OCI-LY7 (cell line): ENCODE results near the gene ID2.

ENCODE experiments used
- EZH2phosphoT487 ChIP-seq: fragments of 200-600 bp; sonication (generic); IDR thresholded peaks from 2 replicates; pipeline ENCODE4 v1.6.1; 2018; ENCODE audit warnings: low read depth, borderline replicate concordance, mild to moderate bottlenecking, mixed run types, antibody characterized with exemption, low read length, moderate library complexity, mixed read lengths
- TF ChIP-seq, protein P1 (sequence below): fragments of 200-600 bp; sonication (generic); conservative IDR thresholded peaks from 2 replicates; pipeline ENCODE4 v1.5.1; 2014; ENCODE audit warnings: mild to moderate bottlenecking, antibody characterized with exemption, low read length, moderate library complexity, mixed read lengths

DNA sequence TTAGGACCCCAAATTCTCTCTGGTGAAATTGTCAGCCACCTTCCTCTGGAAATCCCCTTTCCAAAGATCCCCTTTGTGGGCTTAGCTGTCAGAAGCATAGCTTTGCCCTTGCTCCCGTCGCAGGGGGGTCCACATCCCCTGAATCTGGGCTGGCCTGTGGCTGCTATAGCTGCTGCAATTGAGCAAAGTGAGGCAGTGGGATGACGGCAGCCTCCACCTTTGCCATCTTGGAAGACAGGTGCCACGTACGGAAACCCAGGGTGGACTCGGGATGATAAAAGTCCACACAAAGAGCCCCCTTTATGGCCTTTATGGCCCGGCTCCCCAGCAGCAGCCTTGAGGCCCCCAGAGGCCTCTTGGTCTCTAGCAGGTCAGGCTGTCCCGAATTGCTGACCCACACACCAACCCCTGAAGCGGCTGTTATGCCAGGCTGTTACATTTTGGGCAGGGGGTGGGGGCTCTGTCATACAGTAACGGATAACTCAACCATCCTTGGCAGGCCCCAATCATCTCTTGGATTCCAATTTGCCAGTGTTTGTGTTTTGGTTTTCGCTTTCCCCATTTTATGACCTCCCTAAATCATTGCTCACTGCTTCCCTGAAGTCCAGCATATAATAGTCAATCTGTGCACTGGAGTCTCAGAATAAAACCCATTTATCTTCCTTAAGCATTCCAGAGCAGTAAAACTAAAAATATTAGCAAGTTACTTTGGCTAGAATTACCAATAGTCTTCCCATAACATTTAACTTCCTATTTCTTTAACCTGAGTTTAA is 33.2 kb upstream of the ID2 start:
- TF ChIP-seq, protein P1, sequence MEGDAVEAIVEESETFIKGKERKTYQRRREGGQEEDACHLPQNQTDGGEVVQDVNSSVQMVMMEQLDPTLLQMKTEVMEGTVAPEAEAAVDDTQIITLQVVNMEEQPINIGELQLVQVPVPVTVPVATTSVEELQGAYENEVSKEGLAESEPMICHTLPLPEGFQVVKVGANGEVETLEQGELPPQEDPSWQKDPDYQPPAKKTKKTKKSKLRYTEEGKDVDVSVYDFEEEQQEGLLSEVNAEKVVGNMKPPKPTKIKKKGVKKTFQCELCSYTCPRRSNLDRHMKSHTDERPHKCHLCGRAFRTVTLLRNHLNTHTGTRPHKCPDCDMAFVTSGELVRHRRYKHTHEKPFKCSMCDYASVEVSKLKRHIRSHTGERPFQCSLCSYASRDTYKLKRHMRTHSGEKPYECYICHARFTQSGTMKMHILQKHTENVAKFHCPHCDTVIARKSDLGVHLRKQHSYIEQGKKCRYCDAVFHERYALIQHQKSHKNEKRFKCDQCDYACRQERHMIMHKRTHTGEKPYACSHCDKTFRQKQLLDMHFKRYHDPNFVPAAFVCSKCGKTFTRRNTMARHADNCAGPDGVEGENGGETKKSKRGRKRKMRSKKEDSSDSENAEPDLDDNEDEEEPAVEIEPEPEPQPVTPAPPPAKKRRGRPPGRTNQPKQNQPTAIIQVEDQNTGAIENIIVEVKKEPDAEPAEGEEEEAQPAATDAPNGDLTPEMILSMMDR: no peak
- no peak for TF ChIP-seq EZH2phosphoT487
